Mucosa of gallbladder (tissue), 1 donor: Measurements from ENCODE around the gene XRRA1. TPM values are rescaled to one million over a fixed set of nuclear protein-coding genes. Genes with fewer than 3 reads are reported as not detected.
"Not testable (repeated sequence)": the region's sequence is repeated elsewhere in the genome, so short reads cannot be mapped to it uniquely, and the experiment has no call there.

Source experiments
- DNase-seq: peaks from one replicate; pipeline ENCODE4 v3.0.0-alpha.2; 2020; ENCODE audit warnings: low spot score
- total RNA-seq: library from RNA; stranded (reverse); gene quantifications from one replicate; pipeline ENCODE4 v1.2.1, GENCODE V29; 2021
- donor health status: DM: no; HTN: no; CAD: no.

The XRRA1 gene
- total RNA-seq, 1 donor from 2014 or later: 16.2 TPM

GRCh38 chr11:74902342-74902741, 46.5 kb downstream of the XRRA1 start:
- DNase-seq: no peak

- DNase-seq: peak; percentile 67
Observed at GRCh38 chr11:74896311-74896710, 52.6 kb downstream of the XRRA1 start.

- no peak for DNase-seq
Observed at GRCh38 chr11:74895340-74896116, 53.4 kb downstream of the XRRA1 start.

GRCh38 chr11:74893015-74893414, 55.9 kb downstream of the XRRA1 start:
- DNase-seq: not testable (repeated sequence)

- no peak for DNase-seq
Observed at GRCh38 chr11:74877132-74877531, 71.8 kb downstream of the XRRA1 start.

GRCh38 chr11:74871037-74871436, 77.9 kb downstream of the XRRA1 start:
- no peak for DNase-seq

- no peak for DNase-seq
Observed at GRCh38 chr11:74870485-74870884, 78.4 kb downstream of the XRRA1 start.

- no peak for DNase-seq
Observed at GRCh38 chr11:74866557-74866956, 82.3 kb downstream of the XRRA1 start.

GRCh38 chr11:74863410-74863809, 85.5 kb downstream of the XRRA1 start:
- DNase-seq: no peak

GRCh38 chr11:74860743-74861142, 88.1 kb downstream of the XRRA1 start:
- DNase-seq: no peak

GRCh38 chr11:74853223-74853622, 95.7 kb downstream of the XRRA1 start:
- DNase-seq: no peak

GRCh38 chr11:74849525-74850391, 99.1 kb downstream of the XRRA1 start:
- no peak for DNase-seq

GRCh38 chr11:74847895-74848294, 101.0 kb downstream of the XRRA1 start:
- no peak for DNase-seq

GRCh38 chr11:74847395-74847794, 101.5 kb downstream of the XRRA1 start:
- no peak for DNase-seq

- no peak for DNase-seq
Observed at GRCh38 chr11:74846770-74847169, 102.1 kb downstream of the XRRA1 start.

GRCh38 chr11:74845978-74846517, 102.8 kb downstream of the XRRA1 start:
- DNase-seq: no peak

GRCh38 chr11:74844865-74845264, 104.0 kb downstream of the XRRA1 start:
- no peak for DNase-seq

GRCh38 chr11:74844072-74844471, 104.8 kb downstream of the XRRA1 start:
- DNase-seq: no peak

GRCh38 chr11:74842967-74843366, 105.9 kb downstream of the XRRA1 start:
- no peak for DNase-seq

- DNase-seq: no peak
Observed at GRCh38 chr11:74840486-74840885, 108.4 kb downstream of the XRRA1 start.

- DNase-seq: no peak
Observed at GRCh38 chr11:74839971-74840370, 108.9 kb downstream of the XRRA1 start.

GRCh38 chr11:74839446-74839845, 109.4 kb downstream of the XRRA1 start:
- no peak for DNase-seq

GRCh38 chr11:74838188-74838587, 110.7 kb downstream of the XRRA1 start:
- DNase-seq: no peak
